H9 (cell line): ENCODE data around the gene GVQW3. TPM values are rescaled to one million over a fixed set of nuclear protein-coding genes. Genes with fewer than 3 reads are reported as not detected.

ENCODE experiments used
- DNase-seq: peaks from one replicate; pipeline ENCODE4 v3.0.0-alpha.2; 2017
- H2AFZ ChIP-seq: one replicate; pipeline ENCODE4 v1.6.1; 2013; ENCODE audit warnings: mild to moderate bottlenecking, low read length, control low read depth, moderate library complexity
- H2AK5ac ChIP-seq: 2 replicates; pipeline ENCODE4 v1.6.1; 2013; ENCODE audit warnings: low read length, control low read depth, mixed read lengths; ENCODE audit not compliant: insufficient read length
- H2BK120ac ChIP-seq: one replicate; pipeline ENCODE4 v1.6.1; 2013; ENCODE audit warnings: low read depth, mild to moderate bottlenecking, low read length, control low read depth, inconsistent platforms; ENCODE audit not compliant: poor library complexity, severe bottlenecking
- H2BK12ac ChIP-seq: 2 replicates; pipeline ENCODE4 v1.6.1; 2013; ENCODE audit warnings: low read length, control low read depth, mixed read lengths, low read depth; ENCODE audit not compliant: insufficient read length
- H2BK15ac ChIP-seq: 2 replicates; pipeline ENCODE4 v1.6.1; 2013; ENCODE audit warnings: low read depth, low read length, control low read depth
- H2BK20ac ChIP-seq: one replicate; pipeline ENCODE4 v1.6.1; 2013; ENCODE audit warnings: low read depth, mild to moderate bottlenecking, low read length, control low read depth, inconsistent platforms; ENCODE audit not compliant: poor library complexity, severe bottlenecking
- H2BK5ac ChIP-seq: 2 replicates; pipeline ENCODE4 v1.6.1; 2013; ENCODE audit warnings: low read length, control low read depth, mixed read lengths; ENCODE audit not compliant: insufficient read length
- H3K14ac ChIP-seq: 2 replicates; pipeline ENCODE4 v1.6.1; 2013; ENCODE audit warnings: low read length, control low read depth; ENCODE audit not compliant: insufficient read depth
- H3K18ac ChIP-seq: 2 replicates; pipeline ENCODE4 v1.6.1; 2013; ENCODE audit warnings: low read depth, mild to moderate bottlenecking, mixed read lengths, low read length, control low read depth; ENCODE audit not compliant: insufficient read length
- H3K23ac ChIP-seq: 2 replicates; pipeline ENCODE4 v1.6.1; 2013; ENCODE audit warnings: low read length, control low read depth, mixed read lengths, low read depth; ENCODE audit not compliant: insufficient read length
- H3K23me2 ChIP-seq: 2 replicates; pipeline ENCODE4 v1.6.1; 2013; ENCODE audit warnings: low read depth, mild to moderate bottlenecking, mixed read lengths, low read length, control low read depth; ENCODE audit not compliant: insufficient read length, poor library complexity, severe bottlenecking
- H3K27ac ChIP-seq: 2 replicates; pipeline ENCODE4 v1.5.1; 2013; ENCODE audit warnings: low read length, control low read depth, mixed read lengths, low read depth; ENCODE audit not compliant: insufficient read length
- H3K27me3 ChIP-seq: 2 replicates; pipeline ENCODE4 v1.6.1; 2013; ENCODE audit warnings: low read length, control low read depth, inconsistent platforms; ENCODE audit not compliant: insufficient read depth
- H3K4ac ChIP-seq: 2 replicates; pipeline ENCODE4 v1.6.1; 2013; ENCODE audit warnings: low read depth, mild to moderate bottlenecking, control low read depth, inconsistent platforms, low read length, moderate library complexity
- H3K4me1 ChIP-seq: 2 replicates; pipeline ENCODE4 v1.6.1; 2013; ENCODE audit warnings: low read length, control low read depth, inconsistent platforms; ENCODE audit not compliant: insufficient read depth
- H3K4me2 ChIP-seq: 2 replicates; pipeline ENCODE4 v1.6.1; 2013; ENCODE audit warnings: low read length, control low read depth, mixed read lengths; ENCODE audit not compliant: insufficient read length, insufficient read depth
- H3K56ac ChIP-seq: 2 replicates; pipeline ENCODE4 v1.6.1; 2013; ENCODE audit warnings: low read depth, mild to moderate bottlenecking, mixed read lengths, low read length, control low read depth; ENCODE audit not compliant: insufficient read length
- H3K79me1 ChIP-seq: 2 replicates; pipeline ENCODE4 v1.6.1; 2013; ENCODE audit warnings: low read depth, mild to moderate bottlenecking, moderate library complexity, low read length, control low read depth, inconsistent platforms; ENCODE audit not compliant: insufficient read depth, poor library complexity, severe bottlenecking
- H3K79me2 ChIP-seq: 2 replicates; pipeline ENCODE4 v1.6.1; 2013; ENCODE audit warnings: low read length, control low read depth, inconsistent platforms; ENCODE audit not compliant: insufficient read depth
- H3K9ac ChIP-seq: 2 replicates; pipeline ENCODE4 v1.6.1; 2013; ENCODE audit warnings: low read length, control low read depth, mixed read lengths; ENCODE audit not compliant: insufficient read length; ENCODE audit errors: extremely low read depth
- H3K9me3 ChIP-seq: one replicate; pipeline ENCODE4 v1.6.1; 2013; ENCODE audit warnings: low read depth, low read length, inconsistent platforms; ENCODE audit not compliant: control insufficient read depth
- H3T11ph ChIP-seq: one replicate; pipeline ENCODE4 v1.6.1; 2013; ENCODE audit warnings: mild to moderate bottlenecking, low read length, control low read depth, inconsistent platforms
- H4K20me1 ChIP-seq: one replicate; pipeline ENCODE4 v1.6.1; 2013; ENCODE audit not compliant: control insufficient read depth, insufficient read length, insufficient read depth
- H4K5ac ChIP-seq: 2 replicates; pipeline ENCODE4 v1.6.1; 2013; ENCODE audit warnings: low read depth, mild to moderate bottlenecking, mixed read lengths, low read length, control low read depth; ENCODE audit not compliant: insufficient read length
- H4K8ac ChIP-seq: replicated peaks from 2 replicates; pipeline ENCODE4 v1.6.1; 2013; ENCODE audit warnings: low read length, control low read depth, mixed read lengths, low read depth; ENCODE audit not compliant: insufficient read length
- H4K91ac ChIP-seq: 2 replicates; pipeline ENCODE4 v1.6.1; 2013; ENCODE audit warnings: low read depth, mild to moderate bottlenecking, moderate library complexity, mixed read lengths, low read length, control low read depth; ENCODE audit not compliant: insufficient read length
- H3K27ac Mint-ChIP-seq, 3 experiments: 2 replicates in 2 of 3; 3 replicates in 1 of 3; pipeline ENCODE4 v1.8.0; 2020 to 2021; ENCODE audit warnings: mixed read lengths in 3 of 3, mild to moderate bottlenecking in 1 of 3, moderate library complexity in 1 of 3
- H3K27me3 Mint-ChIP-seq: 2 replicates; pipeline ENCODE4 v1.8.0; 2021; ENCODE audit warnings: low read depth, mild to moderate bottlenecking, moderate library complexity, mixed read lengths
- H3K36me3 Mint-ChIP-seq, 3 experiments: 2 replicates in 2 of 3; 3 replicates in 1 of 3; pipeline ENCODE4 v1.8.0; 2020 to 2021; ENCODE audit warnings: low read depth in 3 of 3, mixed read lengths in 3 of 3; ENCODE audit not compliant: insufficient read depth in 1 of 3
- H3K4me1 Mint-ChIP-seq, 2 experiments: 2 replicates each; pipeline ENCODE4 v1.8.0; 2020; ENCODE audit warnings: mixed read lengths in 2 of 2
- H3K4me3 Mint-ChIP-seq, 2 experiments: 2 replicates in 1 of 2; 3 replicates in 1 of 2; pipeline ENCODE4 v1.8.0; 2020 to 2021; ENCODE audit warnings: mild to moderate bottlenecking in 2 of 2, mixed read lengths in 2 of 2, moderate library complexity in 1 of 2
- H3K9me3 Mint-ChIP-seq, 2 experiments: 2 replicates in 1 of 2; 3 replicates in 1 of 2; pipeline ENCODE4 v1.8.0; 2020; ENCODE audit warnings: mild to moderate bottlenecking in 2 of 2, mixed read lengths in 2 of 2, moderate library complexity in 1 of 2
- WGBS: extraction: QIAGEN DNeasy Blood & Tissue Kit; methylation state at CpG from one replicate; pipeline ENCODE4 v1.1.7; 2013; ENCODE audit warnings: missing lambda C conversion rate, low lambda C conversion rate, mixed read lengths; ENCODE audit not compliant: insufficient read length; ENCODE audit errors: extremely low coverage; 5-methylcytosine and 5-hydroxymethylcytosine counted together
- total RNA-seq: library from RNA; stranded (reverse); gene quantifications from 2 replicates; pipeline ENCODE4 v1.2.1, GENCODE V29; 2021
- TF ChIP-seq, protein P1 (sequence below): fragments of 200-600 bp; sonication (generic); conservative IDR thresholded peaks from 3 replicates; pipeline ENCODE4 v1.8.0; 2021; ENCODE audit warnings: antibody characterized with exemption, mild to moderate bottlenecking

Gene GVQW3
- total RNA-seq, 1 experiment from 2014 or later = 4.5 TPM

DNA sequence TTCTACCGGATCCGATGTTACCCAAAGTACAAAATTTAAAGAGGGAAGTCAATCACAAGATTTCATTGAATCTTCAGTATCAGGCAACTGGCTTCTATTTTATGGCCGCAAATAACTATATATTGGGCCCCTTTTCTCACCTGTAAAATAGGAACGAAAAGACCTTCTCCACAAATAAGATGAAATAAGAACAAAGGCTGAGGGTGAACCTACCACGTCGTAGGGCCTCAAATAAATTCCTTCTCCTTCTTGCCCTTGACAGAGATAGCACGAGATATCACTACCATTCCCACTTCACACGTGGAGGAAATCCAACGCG, 62.9 kb downstream of the GVQW3 start:
- H3K79me1 ChIP-seq = no peaks in the 10 kb centered on the region
- H4K8ac ChIP-seq = peak overlapping the region; percentile 25
- H3K27ac ChIP-seq = peak overlapping the region; percentile 78
- H3K4ac ChIP-seq = peak overlapping the region; percentile 23; the same call in 1 of the 2 replicates
- no peak overlapping the region for H3T11ph ChIP-seq
- TF ChIP-seq, protein P1, sequence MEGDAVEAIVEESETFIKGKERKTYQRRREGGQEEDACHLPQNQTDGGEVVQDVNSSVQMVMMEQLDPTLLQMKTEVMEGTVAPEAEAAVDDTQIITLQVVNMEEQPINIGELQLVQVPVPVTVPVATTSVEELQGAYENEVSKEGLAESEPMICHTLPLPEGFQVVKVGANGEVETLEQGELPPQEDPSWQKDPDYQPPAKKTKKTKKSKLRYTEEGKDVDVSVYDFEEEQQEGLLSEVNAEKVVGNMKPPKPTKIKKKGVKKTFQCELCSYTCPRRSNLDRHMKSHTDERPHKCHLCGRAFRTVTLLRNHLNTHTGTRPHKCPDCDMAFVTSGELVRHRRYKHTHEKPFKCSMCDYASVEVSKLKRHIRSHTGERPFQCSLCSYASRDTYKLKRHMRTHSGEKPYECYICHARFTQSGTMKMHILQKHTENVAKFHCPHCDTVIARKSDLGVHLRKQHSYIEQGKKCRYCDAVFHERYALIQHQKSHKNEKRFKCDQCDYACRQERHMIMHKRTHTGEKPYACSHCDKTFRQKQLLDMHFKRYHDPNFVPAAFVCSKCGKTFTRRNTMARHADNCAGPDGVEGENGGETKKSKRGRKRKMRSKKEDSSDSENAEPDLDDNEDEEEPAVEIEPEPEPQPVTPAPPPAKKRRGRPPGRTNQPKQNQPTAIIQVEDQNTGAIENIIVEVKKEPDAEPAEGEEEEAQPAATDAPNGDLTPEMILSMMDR = no peak
- peaks cover 5% of the 10 kb centered on the region; the same call in 1 of the 2 replicates for H3K4me1 ChIP-seq
- no peaks in the 10 kb centered on the region for H3K27me3 ChIP-seq
- H3K27ac Mint-ChIP-seq = peak overlapping the region; percentile 99 to 100 (median 99)
- no peak overlapping the region for H2BK12ac ChIP-seq
- H3K9ac ChIP-seq = peak overlapping the region; percentile 98
- no peaks in the 10 kb centered on the region for H4K20me1 ChIP-seq
- H2BK15ac ChIP-seq = no peak overlapping the region
- no peaks in the 10 kb centered on the region for H3K27me3 Mint-ChIP-seq
- peak overlapping the region; percentile 93 for H3K18ac ChIP-seq
- H2AFZ ChIP-seq = no peak overlapping the region
- peak overlapping the region; percentile 90; the same call in 1 of the 2 replicates for H3K14ac ChIP-seq
- peaks cover 7% of the 10 kb centered on the region for H3K23me2 ChIP-seq
- peak overlapping the region; percentile 24 for H2BK5ac ChIP-seq
- H3K9me3 Mint-ChIP-seq = no peaks in the 10 kb centered on the region
- H3K4me2 ChIP-seq = peak overlapping the region; percentile 58
- no peak overlapping the region for H4K91ac ChIP-seq
- H3K56ac ChIP-seq = peak overlapping the region; percentile 85
- H2BK120ac ChIP-seq = no peak overlapping the region
- H3K79me2 ChIP-seq = peaks cover 11% of the 10 kb centered on the region; the same call in 1 of the 2 replicates
- DNase-seq = no peak
- H2BK20ac ChIP-seq = no peak overlapping the region
- H3K23ac ChIP-seq = peak overlapping the region; percentile 8
- no peaks in the 10 kb centered on the region for H3K9me3 ChIP-seq
- peaks cover 4 to 28% (median 5%) of the 10 kb centered on the region in 3 experiments; a peak in 5 of 7 replicates for H3K36me3 Mint-ChIP-seq
- peaks cover 36 to 39% of the 10 kb centered on the region in 2 experiments for H3K4me1 Mint-ChIP-seq
- H3K4me3 Mint-ChIP-seq = peak overlapping the region; percentile 94 to 99
- WGBS = no CpG with 5 or more reads among the region's 10 CpGs
- H4K5ac ChIP-seq = peak overlapping the region; percentile 86
- H2AK5ac ChIP-seq = no peak overlapping the region
